ENCODE results near the gene PBX4. TPM values are rescaled to one million over a fixed set of nuclear protein-coding genes. Genes with fewer than 3 reads are reported as not detected.
"Not testable (repeated sequence)": the region's sequence is repeated elsewhere in the genome, so short reads cannot be mapped to it uniquely, and the experiment has no call there.

PBX4 gene
- total RNA-seq, 4 donors from 2014 or later, result 1.3 to 2.8 (median 1.6) TPM; not detected in 1

- Histone ChIP-seq H3K27me3 (no peaks in the 10 kb centered on the region), H3K36me3 (no peaks in the 10 kb centered on the region), H3K4me3 (peak overlapping the region in 1 of 2 donors; percentile 43), H3K9me3 (no peaks in the 10 kb centered on the region), H3K27ac (no peak overlapping the region), H3K4me1 (no peaks in the 10 kb centered on the region)
- intact Hi-C loops (cut with DNase I; ENCODE audit: low total_unique reads), result no loop called here
- TF ChIP-seq POLR2A (IDR thresholded peaks at IDR 0.05), result no peak
- no peak for TF ChIP-seq CTCF (IDR thresholded peaks at IDR 0.05)
- no peak for DNase-seq
Observed at GRCh38 chr19:19619181-19619848, 828 bp upstream of the PBX4 start.

- Histone ChIP-seq H3K27ac (no peak overlapping the region), H3K27me3 (no peaks in the 10 kb centered on the region), H3K36me3 (no peaks in the 10 kb centered on the region), H3K4me3 (no peak overlapping the region), H3K4me1 (no peaks in the 10 kb centered on the region), H3K9me3 (no peaks in the 10 kb centered on the region)
- TF ChIP-seq CTCF (IDR thresholded peaks at IDR 0.05) (no peak), POLR2A (IDR thresholded peaks at IDR 0.05) (no peak)
- intact Hi-C loops (cut with DNase I; ENCODE audit: low total_unique reads), result no loop called here
- DNase-seq, result no peak
Observed at GRCh38 chr19:19615086-19615485, 3.4 kb downstream of the PBX4 start.

GRCh38 chr19:19613506-19613905 lies 5.0 kb downstream of the PBX4 start:
- Histone ChIP-seq H3K9me3 (no peaks in the 10 kb centered on the region), H3K4me3 (no peak overlapping the region), H3K4me1 (no peaks in the 10 kb centered on the region), H3K27me3 (no peaks in the 10 kb centered on the region), H3K27ac (no peak overlapping the region), H3K36me3 (no peaks in the 10 kb centered on the region)
- no peak for DNase-seq
- no peak for TF ChIP-seq CTCF (IDR thresholded peaks at IDR 0.05)
- TF ChIP-seq POLR2A (IDR thresholded peaks at IDR 0.05), result no peak
- intact Hi-C loops (cut with DNase I; ENCODE audit: low total_unique reads), result no loop called here

- H3K4me3 ChIP-seq, result no peak overlapping the region
- no peak for TF ChIP-seq CTCF (IDR thresholded peaks at IDR 0.05)
- TF ChIP-seq POLR2A (IDR thresholded peaks at IDR 0.05), result no peak
- DNase-seq, result no peak
- H3K27ac ChIP-seq, result no peak overlapping the region
- H3K27me3 ChIP-seq, result no peaks in the 10 kb centered on the region
- H3K9me3 ChIP-seq, result no peaks in the 10 kb centered on the region
- intact Hi-C loops (cut with DNase I; ENCODE audit: low total_unique reads), result no loop called here
- no peaks in the 10 kb centered on the region for H3K4me1 ChIP-seq
- no peaks in the 10 kb centered on the region for H3K36me3 ChIP-seq
Observed at GRCh38 chr19:19610376-19611202, 7.9 kb downstream of the PBX4 start.

- H3K27ac ChIP-seq; H3K4me3 ChIP-seq; intact Hi-C loops (cut with DNase I; ENCODE audit: low total_unique reads); H3K36me3 ChIP-seq; H3K4me1 ChIP-seq; DNase-seq; H3K9me3 ChIP-seq; H3K27me3 ChIP-seq: not testable (repeated sequence)
Observed at GRCh38 chr19:19606686-19607085, 11.8 kb downstream of the PBX4 start.

Measured in uterus (tissue), 4 donors.